ENCODE data around the gene SRMS. TPM values are rescaled to one million over a fixed set of nuclear protein-coding genes. Genes with fewer than 3 reads are reported as not detected.

SRMS gene
- total and polyA plus RNA-seq, 2 donors (not counting 1 experiment from before 2014, with no cell fraction given): 0.17 to 0.54 TPM

DNA sequence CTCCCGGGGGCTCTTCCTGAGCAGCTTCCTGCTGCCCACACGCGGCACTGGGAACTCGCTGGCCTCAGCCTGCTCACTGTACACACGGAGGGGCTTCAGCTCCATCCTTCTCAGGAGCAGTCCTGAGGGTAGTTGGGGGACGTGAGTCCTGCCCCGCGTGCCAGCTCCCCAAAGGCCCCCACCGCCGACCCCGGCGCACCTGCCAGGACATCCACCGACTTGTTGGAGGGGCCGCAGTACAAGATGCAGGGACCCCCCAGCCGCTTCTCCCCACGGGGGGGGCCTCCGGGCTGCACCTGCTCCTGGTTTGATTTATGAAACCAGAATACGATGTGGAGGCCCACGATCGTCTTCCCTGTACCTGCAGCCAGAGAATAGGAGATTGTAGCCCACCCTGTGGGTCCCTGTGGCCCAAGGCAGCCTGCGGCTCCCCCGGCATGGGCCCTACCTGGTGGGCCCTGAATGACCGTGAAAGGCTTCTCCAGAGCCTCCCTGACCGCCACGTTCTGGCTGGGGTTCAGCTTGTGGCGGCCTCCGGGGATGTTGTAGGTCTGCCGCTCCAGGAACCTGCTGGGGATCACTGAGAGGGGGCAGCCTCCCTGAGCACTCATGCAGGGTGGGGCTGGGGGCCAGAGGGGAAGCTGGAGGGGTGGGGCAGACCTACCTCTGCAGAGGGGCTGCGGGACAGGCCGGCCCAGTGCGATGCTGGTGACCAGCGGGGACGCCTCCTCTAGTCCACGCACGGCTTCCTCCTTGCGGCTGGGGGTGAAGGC, 14.3 kb upstream of the SRMS start:
- H3K36me3 ChIP-seq (replicated peaks in 1 of 2; ENCODE audit: control extremely low read depth in 1 of 2, control insufficient read depth in 1 of 2, extremely low read depth in 1 of 2, insufficient read depth in 2 of 2, low read length in 1 of 2): peaks cover 0 to 61% of the 10 kb centered on the region in 2 experiments
- intact Hi-C loops (cut with micrococcal nuclease): no loop called here
- H3K27me3 Mint-ChIP-seq: no peaks in the 10 kb centered on the region
- H3K9ac ChIP-seq (ENCODE audit: low read length): no peak overlapping the region
- no peak overlapping the region for H3K4me2 ChIP-seq (replicated peaks; ENCODE audit: low read depth, low read length, poor library complexity, severe bottlenecking)
- H3K27ac Mint-ChIP-seq: no peak overlapping the region
- H3K4me3 Mint-ChIP-seq: no peak overlapping the region
- no peaks in the 10 kb centered on the region for H3K27me3 ChIP-seq (replicated peaks in 1 of 4; ENCODE audit: control extremely low read depth in 1 of 4, control insufficient read depth in 3 of 4, insufficient read depth in 4 of 4, low read length in 3 of 4)
- H3K27ac ChIP-seq (ENCODE audit: low read length in 2 of 2): no peak overlapping the region
- no peak overlapping the region for H2AFZ ChIP-seq (ENCODE audit: insufficient read depth, low read depth, low read length, poor library complexity, severe bottlenecking)
- H3K4me3 ChIP-seq (ENCODE audit: control extremely low read depth in 1 of 5, extremely low read depth in 1 of 5, insufficient read depth in 1 of 5, low read depth in 2 of 5, low read length in 4 of 5): no peak overlapping the region
- peaks cover 2 to 10% of the 10 kb centered on the region in 2 donors for H3K4me1 ChIP-seq (ENCODE audit: control insufficient read depth in 2 of 2, insufficient read depth in 2 of 2, low read length in 2 of 2)
- peaks cover 6% of the 10 kb centered on the region for H3K4me1 Mint-ChIP-seq
- H3K9me3 Mint-ChIP-seq (ENCODE audit: insufficient read depth): no peaks in the 10 kb centered on the region
- ChIA-PET POLR2A (interaction anchor here (1.2 to 1.6 kb wide), 2 partner anchors 12 to 80 kb away, joined by 3 to 4 read pairs; partner anchors contain the start of gene HELZ2), CTCF (no interaction called here)
- no peak for ATAC-seq (ENCODE audit: low read depth)
- peaks cover 0 to 6% (median 0%) of the 10 kb centered on the region in 3 donors for H3K9me3 ChIP-seq (ENCODE audit: control extremely low read depth in 1 of 3, control insufficient read depth in 2 of 3, insufficient read depth in 1 of 3, low read length in 2 of 3)
- H4K20me1 ChIP-seq (ENCODE audit: control insufficient read depth, insufficient read depth, low read length, poor library complexity, severe bottlenecking): peaks cover 70% of the 10 kb centered on the region
- DNase-seq: no peak
- TF ChIP-seq, protein P1, sequence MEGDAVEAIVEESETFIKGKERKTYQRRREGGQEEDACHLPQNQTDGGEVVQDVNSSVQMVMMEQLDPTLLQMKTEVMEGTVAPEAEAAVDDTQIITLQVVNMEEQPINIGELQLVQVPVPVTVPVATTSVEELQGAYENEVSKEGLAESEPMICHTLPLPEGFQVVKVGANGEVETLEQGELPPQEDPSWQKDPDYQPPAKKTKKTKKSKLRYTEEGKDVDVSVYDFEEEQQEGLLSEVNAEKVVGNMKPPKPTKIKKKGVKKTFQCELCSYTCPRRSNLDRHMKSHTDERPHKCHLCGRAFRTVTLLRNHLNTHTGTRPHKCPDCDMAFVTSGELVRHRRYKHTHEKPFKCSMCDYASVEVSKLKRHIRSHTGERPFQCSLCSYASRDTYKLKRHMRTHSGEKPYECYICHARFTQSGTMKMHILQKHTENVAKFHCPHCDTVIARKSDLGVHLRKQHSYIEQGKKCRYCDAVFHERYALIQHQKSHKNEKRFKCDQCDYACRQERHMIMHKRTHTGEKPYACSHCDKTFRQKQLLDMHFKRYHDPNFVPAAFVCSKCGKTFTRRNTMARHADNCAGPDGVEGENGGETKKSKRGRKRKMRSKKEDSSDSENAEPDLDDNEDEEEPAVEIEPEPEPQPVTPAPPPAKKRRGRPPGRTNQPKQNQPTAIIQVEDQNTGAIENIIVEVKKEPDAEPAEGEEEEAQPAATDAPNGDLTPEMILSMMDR (IDR thresholded peaks at IDR 0.05): no peak
- TF ChIP-seq EZH2 (IDR thresholded peaks at IDR 0.05; ENCODE audit: borderline replicate concordance, insufficient read depth, low read depth, low read length, poor library complexity, severe bottlenecking): no peak
- no peaks in the 10 kb centered on the region for H3K79me2 ChIP-seq (ENCODE audit: control insufficient read depth, insufficient read depth, low read length)
- 91% methylated on average over 36 of the region's 36 CpGs for WGBS (ENCODE audit: insufficient coverage)
